HG03432 (cell line): ENCODE measurements around the gene SRGAP3.
A peak's percentile ranks its signal among the peaks of the same experiment; 100 is the strongest.

Experiments
- ATAC-seq: cut with Tn5 transposase; IDR thresholded peaks from one replicate; pipeline ENCODE4 v1.9.1; 2021; ENCODE audit warnings: mild to moderate bottlenecking, moderate library complexity; ENCODE audit not compliant: unreplicated experiment

SRGAP3 gene

DNA sequence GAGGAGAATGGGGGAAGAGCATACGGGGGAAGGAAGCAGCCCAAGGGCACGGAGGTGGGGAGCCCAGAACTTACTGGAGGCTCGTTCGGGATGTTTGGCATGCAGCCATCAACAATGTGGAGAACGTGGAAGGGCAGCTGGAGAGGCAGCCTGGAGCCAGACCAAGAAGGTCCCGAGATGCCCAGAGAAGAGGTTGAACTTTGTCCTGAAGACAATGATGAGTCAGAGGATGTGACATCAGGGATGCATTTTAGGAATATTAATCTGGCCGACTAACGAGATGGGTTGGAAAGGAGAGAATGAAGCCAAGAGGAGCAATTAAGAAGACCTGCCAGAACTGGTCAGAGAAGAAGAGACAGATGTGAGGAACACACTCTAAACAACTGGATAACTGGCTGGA lies 98.2 kb downstream of the SRGAP3 start:
- ATAC-seq: no peak

DNA sequence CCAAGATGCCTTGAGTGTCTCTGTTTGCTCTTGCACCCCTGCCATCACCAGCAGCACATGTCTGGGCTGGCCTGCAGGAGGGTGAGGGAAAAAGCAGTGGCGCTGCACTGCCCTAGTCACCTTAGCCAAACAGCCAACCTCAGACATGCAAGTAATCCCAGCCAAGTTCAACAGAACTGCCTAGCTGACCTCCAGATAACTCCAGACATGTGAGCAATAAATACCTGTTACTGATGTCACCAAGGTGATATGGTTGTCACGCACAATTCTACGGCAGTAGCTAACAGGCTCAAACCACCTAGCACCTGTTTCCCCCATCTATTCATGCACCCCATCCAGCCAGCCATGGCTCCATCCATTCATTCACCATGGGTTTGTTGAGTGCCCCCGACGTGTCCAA lies 99.9 kb downstream of the SRGAP3 start:
- no peak for ATAC-seq

DNA sequence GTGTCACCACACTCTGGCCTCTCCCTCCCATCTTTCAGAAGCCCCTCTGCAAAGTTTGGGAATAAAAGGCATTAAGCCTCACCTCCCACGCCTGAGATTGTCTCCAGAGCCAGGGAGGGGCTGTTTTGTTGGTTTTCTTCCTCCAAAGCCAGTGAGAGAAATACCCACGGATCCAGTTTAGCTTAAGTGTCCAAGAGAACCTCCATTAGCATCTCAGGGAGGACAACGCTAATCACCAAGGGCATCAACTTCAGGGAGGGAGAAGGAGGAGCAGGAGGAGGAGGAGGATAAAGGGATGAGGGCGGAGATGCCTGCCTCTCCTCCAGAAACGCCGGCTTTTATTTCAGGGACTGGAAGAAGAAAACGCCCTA lies 101.6 kb downstream of the SRGAP3 start:
- no peak for ATAC-seq

DNA sequence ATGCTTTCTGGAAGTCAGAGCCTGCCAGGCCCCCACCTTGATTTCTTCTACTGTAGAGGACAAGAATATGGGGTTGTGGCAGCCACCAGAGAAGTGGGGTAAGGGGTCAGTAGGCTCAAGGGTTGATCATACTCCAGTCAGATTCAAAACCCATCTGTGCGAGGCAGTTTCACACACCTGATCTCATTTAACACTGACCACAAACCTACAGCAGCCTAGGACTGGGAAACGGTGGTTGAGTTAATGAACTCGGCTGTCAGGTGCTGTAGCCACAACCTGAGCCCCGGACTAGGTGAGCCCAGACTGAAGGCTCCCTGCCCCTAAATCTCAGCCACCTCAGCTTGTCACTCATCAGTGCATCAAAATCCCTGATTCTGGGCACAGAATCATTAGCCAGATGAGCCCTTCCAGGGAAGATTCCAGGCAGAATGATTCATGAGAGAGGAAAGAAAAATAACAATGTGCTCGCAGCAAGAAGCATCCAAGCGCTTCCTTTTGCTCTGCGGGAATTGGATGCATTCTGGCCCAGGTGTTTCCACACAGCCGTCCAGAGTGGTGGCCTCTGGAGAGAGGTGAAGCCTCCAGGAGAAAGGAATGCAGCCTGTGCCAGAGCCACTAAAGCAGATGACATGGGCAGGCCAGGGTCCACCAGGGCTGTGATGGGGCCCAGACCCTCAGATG lies 102.1 kb downstream of the SRGAP3 start:
- ATAC-seq: no peak

DNA sequence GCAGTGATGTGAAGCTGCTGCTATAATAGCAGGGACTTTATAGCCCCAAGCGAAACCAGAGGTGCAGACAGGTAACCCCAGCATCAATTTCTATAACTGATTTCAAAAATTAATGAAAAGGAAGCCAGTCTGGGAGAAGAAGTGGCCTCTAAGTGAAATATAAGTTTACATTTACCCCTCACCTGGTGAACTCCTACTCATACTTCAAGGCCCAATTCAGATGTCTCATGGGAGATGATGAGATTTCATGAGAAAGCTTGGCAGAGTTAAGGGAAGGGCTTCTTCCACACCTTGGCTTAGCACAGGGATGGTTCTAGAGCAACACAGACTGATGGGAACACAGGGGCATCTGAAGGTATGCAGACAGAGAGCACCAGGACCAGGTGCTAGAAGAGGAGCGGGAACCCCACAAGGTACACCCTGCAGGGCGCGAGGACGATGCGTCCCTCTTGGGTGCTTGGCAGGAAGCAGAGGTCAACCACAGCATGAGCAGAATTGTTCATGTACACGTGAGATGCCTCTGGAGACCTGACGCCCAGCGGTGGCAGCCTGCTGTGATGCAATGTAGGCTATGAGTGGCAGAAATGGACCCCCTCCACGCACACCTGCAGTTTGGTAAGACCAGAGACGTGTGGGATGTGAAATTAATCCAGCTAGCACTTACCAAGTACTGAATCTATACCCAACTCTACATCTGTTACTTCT lies 102.9 kb downstream of the SRGAP3 start:
- ATAC-seq: peak; percentile 73

DNA sequence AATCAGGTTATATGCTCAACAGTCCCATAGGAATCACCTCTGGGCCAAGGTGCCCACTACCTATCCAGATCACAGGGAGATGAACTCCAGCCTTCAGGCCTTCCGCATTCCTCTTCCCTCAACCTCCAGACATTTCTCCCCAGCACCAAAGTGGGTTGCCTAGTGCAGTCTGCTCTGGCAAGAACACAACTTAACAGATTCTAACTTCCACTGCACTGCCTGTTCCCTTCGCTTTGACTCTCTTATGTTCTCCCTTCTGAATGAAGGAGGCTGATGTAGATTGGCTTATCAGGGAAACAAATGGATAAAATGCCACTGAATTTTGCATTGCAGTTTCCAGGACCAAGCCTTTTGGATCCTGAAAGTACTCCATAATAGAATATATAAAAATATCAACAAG lies 106.3 kb downstream of the SRGAP3 start:
- no peak for ATAC-seq

DNA sequence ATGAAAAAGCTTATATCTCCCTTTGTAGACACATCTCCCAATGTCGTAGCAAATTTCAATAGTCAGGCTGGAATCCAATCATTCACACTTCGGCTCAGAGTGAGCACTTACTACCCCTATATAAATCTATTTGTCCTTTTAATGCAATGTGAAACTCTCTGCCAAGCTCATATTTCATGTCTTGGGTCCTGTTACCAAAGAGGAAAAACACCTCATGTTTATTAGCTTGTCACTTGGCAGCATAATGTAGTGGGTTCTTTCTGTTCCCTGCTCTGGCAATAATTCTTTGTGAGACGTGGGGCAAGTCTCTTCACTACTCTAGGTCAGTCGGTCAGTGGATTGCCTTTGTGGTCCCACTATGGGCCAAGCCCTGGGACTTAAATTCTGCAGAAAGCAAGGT lies 107.1 kb downstream of the SRGAP3 start:
- no peak for ATAC-seq

DNA sequence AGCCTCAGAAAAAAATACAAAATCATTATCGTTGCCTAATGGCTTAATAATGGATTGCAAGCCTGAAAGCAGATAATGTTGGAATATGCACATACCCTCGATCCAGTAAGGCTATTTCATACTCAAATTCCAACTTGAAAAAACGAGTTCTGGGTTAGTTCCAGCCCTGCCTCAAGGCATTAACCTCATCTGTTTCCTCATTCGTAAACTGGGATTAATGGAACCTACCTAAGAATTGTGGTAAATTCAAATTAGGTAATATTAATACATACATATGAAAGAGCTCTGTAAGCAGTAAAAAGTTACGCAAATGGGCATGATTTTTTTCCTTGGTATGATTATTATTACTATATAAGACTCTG lies 107.5 kb downstream of the SRGAP3 start:
- no peak for ATAC-seq

DNA sequence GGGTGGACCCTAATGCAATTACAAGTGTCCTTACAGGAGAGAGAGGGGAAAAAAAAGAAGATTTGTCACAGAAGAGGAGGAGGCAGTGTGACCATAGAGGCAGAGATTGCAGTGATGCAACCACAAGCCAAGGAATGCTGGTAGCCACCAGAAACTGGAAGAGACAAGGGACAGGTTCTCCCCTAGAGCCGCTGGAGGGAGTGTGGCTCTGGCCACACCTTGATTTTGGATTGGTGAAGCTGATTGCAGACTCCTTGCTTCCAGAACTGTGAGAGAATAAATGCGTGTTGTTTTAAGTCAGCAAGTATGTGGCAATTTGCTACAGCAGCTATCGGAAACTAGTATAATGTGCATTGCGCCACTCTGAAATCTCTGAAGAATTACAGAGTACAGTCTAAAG lies 110.1 kb downstream of the SRGAP3 start:
- ATAC-seq: no peak

DNA sequence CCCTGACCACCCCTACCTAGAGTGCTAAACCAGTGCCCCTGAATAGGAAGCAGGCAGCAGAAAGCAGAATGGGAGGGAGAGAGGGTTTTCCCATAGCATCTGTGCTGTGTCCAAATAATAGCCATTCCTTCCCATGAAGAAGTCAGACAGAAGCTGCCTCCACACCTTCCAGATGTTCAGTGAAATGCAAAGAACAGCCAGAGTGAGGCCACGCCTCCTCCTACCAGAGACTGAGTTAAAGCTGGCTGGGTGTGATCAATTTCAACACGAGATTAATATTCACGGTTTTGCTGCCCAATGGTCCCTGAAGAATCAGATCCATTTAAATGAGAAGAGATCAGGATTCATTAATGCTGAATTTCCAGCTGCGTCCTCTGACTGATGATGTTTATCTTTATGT lies 111.8 kb downstream of the SRGAP3 start:
- no peak for ATAC-seq

DNA sequence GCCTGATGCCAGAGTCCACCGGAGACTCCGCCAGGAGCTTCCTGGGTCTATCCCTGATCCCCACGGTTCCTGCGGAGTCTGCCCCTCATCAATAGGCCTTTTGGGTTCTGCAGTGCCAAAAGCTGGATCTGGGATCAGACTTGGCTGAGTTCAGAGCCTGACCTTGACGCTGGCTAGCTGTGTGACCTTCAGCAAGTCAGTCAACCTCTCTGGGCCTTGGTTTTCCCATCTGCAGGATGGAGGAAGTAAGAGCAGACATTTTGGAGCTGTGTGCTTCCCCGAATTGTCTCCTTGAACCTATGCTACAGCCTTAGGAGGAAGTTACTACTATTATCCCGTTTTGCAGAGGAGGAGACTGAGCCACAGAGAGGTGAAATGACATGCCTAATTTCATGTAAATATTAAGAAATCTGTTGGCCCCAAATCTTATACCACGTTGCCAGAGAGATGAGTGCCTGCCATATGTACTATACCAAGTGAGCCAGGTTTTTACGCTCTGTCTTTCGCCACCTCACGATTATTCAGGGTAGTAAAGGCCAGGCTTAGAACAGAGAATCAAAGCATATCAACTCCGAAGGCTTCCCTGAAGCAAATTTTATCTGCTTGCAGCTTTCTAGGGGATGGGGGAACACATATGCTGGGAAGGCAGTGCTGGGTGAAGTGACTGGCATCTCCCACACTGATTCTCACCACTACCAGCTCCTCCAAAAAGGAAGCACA lies 112.5 kb downstream of the SRGAP3 start:
- no peak for ATAC-seq

DNA sequence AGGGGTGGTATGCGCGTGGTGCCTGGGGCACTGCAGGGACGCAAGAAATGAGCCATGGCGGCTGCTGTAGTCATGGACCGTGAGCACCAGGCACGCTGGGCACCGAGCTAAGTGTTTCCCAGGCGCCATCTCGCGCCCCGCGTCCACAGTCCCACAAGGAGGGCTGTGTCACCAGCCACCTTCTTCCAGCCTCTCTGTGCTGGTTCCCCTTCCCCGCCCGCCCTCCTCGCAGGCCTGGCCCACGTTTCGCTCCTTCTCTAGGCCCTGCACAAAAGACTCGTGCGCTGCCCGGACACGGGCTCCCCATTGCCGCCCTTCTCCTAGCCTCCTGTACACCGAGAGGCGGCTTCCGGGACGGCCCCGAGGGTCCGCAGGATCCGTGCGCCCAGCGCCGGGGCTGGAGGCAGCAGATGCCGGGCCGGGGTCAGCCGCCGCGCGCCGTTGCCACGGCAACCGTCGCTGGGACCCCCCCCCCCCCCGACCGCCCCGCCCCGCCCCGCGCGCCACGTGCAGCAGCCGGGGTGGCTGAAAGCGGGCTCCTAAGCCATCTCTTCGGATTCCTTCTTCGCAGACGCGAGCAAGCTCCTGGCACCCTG lies 113.4 kb downstream of the SRGAP3 start:
- ATAC-seq: peak; percentile 48

DNA sequence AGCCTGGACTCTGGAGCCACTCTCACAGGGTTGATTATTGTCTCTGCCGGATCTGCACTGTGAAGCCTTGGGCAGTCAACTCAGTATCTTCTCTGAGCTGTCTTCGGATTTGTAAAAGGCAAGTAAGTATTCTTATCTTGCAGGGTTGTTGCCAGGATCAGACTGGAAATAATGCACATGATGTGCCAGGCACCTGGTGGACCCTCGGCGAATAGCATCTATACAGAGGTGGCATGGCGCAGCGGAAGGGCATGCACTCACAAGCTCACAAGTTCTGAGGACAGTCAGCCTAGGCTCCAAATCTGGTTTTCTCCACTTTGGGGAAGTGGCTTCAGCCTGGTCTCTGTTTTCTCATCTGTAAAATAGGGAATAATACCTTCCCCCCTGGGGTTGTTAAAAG lies 113.9 kb downstream of the SRGAP3 start:
- ATAC-seq: peak; percentile 24

DNA sequence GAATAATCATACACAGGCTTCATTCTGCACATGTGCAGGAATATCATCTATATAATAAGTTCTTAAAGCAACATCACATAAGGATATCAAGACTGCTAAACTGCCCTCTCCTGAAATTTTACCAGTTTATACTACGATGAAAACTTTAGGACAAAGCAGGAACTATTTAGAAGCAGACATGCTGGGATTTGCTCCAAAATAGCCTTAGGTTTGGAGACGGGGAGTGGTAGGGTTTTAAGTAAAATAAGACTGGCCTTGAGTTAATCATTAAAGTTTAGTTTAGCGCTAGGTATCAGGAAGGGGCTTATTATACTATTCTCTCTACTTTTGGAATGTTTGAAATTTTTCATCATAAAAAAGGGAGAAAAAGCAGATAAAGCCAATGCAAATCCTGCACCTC lies 115.8 kb downstream of the SRGAP3 start:
- no peak for ATAC-seq

DNA sequence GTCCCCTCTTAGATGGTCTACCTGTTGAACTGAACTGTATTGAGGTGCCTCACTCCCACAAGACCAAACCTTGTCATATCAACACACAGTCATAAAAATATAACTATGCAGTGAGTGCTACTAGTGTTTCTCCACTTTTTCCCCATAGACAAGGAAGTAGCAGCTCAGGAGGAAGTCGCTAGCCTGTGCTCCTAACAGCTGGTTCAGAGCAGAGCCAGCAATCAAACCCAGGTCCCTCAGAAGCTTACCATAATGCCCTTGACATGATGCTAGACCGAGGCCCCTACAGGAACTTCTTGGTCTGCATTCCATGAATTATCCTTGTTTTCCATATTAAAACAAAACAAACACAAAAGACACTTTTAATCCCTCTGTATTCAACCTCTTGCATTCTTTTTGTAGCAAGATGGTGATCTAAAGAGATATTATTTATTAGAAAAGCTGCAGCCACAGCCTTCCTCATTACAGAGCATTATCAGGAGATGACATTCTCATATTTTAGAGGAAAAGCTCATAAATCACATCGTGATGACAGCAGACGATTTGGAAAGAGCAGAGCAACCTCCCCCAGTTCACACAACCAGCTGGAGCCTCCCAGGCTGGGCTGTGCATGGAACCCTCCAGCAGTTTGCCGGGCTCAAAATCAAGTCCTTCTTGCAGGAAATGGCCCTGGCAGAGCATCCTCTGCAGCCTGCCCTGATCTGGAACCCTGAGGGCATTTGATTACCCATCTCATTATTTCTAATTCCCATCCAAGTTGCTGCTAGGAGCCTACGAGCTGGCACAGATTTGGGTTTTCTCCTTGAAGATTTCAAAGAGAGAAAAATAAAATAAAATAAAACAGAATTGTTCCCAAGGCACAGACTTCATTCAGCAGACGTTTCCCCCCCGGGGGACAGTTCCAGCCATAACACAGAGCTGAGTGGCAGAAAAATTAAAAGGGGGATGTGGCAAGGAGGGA lies 118.8 kb downstream of the SRGAP3 start:
- no peak for ATAC-seq

DNA sequence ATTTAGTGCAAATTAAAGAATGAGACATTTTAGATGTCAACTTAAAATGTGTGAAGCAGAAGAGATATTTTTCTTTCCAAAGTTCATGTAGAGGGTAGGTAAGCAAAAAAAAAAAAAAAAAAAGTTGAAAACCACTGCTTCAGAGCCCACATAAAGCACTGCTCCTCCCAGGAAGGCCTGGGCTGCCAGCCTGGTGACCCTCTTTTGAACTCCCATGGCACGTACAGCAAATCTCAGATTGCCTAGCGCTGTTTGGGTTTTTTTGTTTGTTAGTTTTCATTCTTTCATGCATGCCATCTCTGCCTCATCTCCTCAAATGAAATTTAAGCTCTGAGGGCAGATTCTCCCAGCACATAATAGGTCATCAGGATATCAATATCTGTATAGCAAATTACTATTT lies 120.1 kb downstream of the SRGAP3 start:
- ATAC-seq: no peak

DNA sequence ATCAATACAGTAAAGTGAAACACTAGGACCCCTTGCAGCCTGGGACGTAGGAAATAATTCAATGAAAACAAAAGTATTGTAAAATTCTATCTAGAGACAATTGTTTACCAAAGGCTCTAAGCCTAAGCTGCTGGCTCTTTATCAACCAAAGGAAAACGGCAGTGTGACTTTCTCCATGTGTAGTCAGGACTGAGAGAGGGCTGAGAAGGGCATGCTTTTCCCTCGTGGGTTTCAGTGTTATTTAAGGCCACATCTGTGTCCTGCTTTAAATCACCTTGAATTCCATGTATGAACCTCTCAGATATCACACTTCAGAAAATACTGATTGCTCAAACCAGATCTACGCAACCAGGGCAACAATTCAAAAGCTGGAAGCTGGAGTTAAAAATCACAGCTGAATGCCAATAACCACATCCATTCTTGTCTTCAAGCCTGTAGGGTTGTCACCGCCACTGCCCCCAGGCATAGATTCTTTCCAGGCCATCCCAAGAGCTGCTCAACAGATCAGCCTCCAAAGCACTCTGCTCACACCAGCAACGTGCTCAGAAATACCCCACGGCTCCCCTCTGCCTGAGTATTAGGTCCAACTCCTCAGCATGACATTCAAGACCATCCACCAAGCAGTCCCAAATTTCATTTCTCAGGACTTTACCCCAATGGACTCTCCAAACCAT lies 124.0 kb downstream of the SRGAP3 start:
- ATAC-seq: no peak

DNA sequence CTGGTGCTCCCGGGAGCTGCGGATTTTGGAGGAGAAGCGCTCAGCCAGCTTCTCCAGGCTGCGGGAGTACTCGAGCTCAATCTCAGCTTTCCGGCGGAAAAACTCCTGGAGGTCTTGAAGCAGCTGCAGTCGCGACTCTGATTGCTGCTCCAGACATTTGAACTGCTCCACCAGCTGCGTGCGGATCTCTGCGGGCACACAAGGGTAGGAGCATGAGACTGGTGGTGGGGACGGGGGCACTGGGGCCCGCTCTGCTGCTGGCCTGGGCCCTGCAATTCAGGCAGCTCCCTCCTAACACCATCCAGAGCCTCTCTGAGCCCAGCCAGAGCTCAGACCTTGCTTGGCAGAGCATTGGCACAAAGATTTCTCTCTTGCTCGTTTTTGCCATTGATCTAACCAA lies 124.7 kb downstream of the SRGAP3 start:
- ATAC-seq: no peak

DNA sequence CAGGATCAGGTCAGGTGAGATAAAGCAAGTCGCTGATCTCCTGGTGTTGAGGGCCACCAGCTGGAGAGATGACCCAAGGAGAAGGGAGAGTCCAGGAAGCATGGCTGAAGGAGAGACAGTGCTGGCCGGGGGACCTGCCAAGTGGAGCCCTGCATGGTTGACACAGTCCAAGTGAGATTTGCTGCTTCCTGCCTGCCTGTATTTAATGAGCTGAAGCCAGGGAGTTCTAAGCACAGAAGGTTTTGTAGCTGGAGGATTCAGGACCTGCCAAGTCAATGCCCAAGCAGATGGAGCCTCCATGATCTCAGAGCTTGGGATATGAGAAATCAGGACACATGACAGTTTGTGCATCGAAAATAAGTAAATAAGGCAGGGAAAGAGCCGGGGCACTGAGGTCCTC lies 125.6 kb downstream of the SRGAP3 start:
- no peak for ATAC-seq

DNA sequence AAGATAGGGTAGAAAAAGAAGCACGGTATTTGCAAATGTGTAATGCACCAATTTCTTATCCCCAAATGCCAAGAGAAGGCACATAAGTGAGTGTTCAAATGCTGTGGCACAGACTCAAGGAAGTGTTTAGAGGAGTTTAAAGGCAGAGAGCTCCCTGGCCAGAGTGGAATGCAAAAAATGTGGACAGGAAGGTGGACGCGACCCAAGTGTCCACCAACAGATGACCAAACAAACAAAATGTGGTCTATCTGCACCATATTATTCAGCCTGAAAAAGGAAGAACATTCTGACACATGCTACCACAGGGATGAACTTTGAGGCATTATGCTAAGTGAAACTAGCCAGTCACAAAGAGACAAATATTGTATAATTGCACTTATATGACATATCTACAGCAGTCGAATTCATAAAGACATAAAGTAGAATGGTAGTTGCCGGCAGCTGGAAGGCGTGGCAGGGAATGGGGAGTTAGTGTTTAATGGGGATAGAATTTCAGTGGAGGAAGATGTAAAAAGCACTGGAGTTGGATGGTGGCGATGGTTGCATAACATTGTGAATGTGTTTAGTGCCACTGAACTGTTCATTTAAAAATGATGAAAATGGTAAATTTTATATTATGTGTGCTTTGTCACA lies 126.6 kb downstream of the SRGAP3 start:
- no peak for ATAC-seq
